Activated T-cell treated with anti-CD3 and anti-CD28 coated beads, Interleukin-2, amount 50 U/mL, for 48 hours (primary cell): ENCODE results near the gene ENTPD3.
A peak's percentile ranks its signal among the peaks of the same experiment; 100 is the strongest.

Experiments used
- DNase-seq, 2 experiments: peaks; one replicate each; pipeline ENCODE4 v3.0.0-alpha.2; 2020

The ENTPD3 gene

GRCh38 chr3:40407007-40407406, 20.0 kb downstream of the ENTPD3 start:
- no peak for DNase-seq

- DNase-seq = no peak
These were observed 20.6 kb downstream of the ENTPD3 start for GRCh38 chr3:40407611-40408010.

- no peak for DNase-seq
These were observed 27.3 kb downstream of the ENTPD3 start for GRCh38 chr3:40414270-40414669.

GRCh38 chr3:40417845-40418543, 31.0 kb downstream of the ENTPD3 start:
- no peak for DNase-seq

- no peak for DNase-seq
These were observed 35.9 kb downstream of the ENTPD3 start for GRCh38 chr3:40422861-40423260.

- no peak for DNase-seq
These were observed 40.2 kb downstream of the ENTPD3 start for GRCh38 chr3:40427045-40427669.

- DNase-seq = no peak
These were observed 45.8 kb downstream of the ENTPD3 start for GRCh38 chr3:40432793-40433192.

GRCh38 chr3:40437889-40438288, 50.9 kb downstream of the ENTPD3 start:
- DNase-seq = no peak

- DNase-seq = no peak
These were observed 58.1 kb downstream of the ENTPD3 start for GRCh38 chr3:40445062-40445461.

GRCh38 chr3:40445880-40446279, 58.9 kb downstream of the ENTPD3 start:
- DNase-seq = no peak

- no peak for DNase-seq
These were observed 63.5 kb downstream of the ENTPD3 start for GRCh38 chr3:40450438-40450837.

GRCh38 chr3:40451551-40451950, 64.6 kb downstream of the ENTPD3 start:
- DNase-seq = no peak

- no peak for DNase-seq
These were observed 65.1 kb downstream of the ENTPD3 start for GRCh38 chr3:40452057-40452456.

- no peak for DNase-seq
These were observed 65.5 kb downstream of the ENTPD3 start for GRCh38 chr3:40452562-40452875.

- peak; percentile 93 to 96 for DNase-seq
These were observed 66.1 kb downstream of the ENTPD3 start for GRCh38 chr3:40452876-40453730.

- no peak for DNase-seq
These were observed 66.9 kb downstream of the ENTPD3 start for GRCh38 chr3:40453933-40454332.

- no peak for DNase-seq
These were observed 68.3 kb downstream of the ENTPD3 start for GRCh38 chr3:40455328-40455727.

- no peak for DNase-seq
These were observed 69.4 kb downstream of the ENTPD3 start for GRCh38 chr3:40456279-40456939.

GRCh38 chr3:40456940-40457823, 70.2 kb downstream of the ENTPD3 start, which contains the start of gene RPL14:
TSS of gene RPL14 (plus strand) at chr3:40457339. CDS start at chr3:40457472, 133 bp downstream.
- peak; percentile 93 to 95 for DNase-seq

- no peak for DNase-seq
These were observed 71.5 kb downstream of the ENTPD3 start for GRCh38 chr3:40458473-40458872.

GRCh38 chr3:40460481-40460880, 73.5 kb downstream of the ENTPD3 start:
- DNase-seq = peak in 1 of 2 experiments; percentile 30

GRCh38 chr3:40461161-40461560, 74.2 kb downstream of the ENTPD3 start:
- no peak for DNase-seq
